ENCODE results near the gene CHST15.

GRCh38 chr10:124013916-124014315 is 79.5 kb downstream of the CHST15 start:
- TF ChIP-seq TGIF2 (CRISPR knock-in tag; IDR thresholded peaks at IDR 0.05) (no peak), AGO2 (optimal IDR thresholded peaks at IDR 0.05; ENCODE audit: low read depth, low read length) (no peak), EZH2 (conservative IDR thresholded peaks at IDR 0.05; ENCODE audit: low read depth, low read length) (no peak), MYC (CRISPR knock-in tag; IDR thresholded peaks at IDR 0.05; ENCODE audit: borderline replicate concordance) (no peak), RAD21 (CRISPR knock-in tag; IDR thresholded peaks at IDR 0.05) (no peak), CTCF (CRISPR knock-in tag; IDR thresholded peaks at IDR 0.05) (no peak)

All from HepG2 (cell line).